IMR-90 (cell line): ENCODE results near the gene ARFIP1. TPM values are rescaled to one million over a fixed set of nuclear protein-coding genes. Genes with fewer than 3 reads are reported as not detected.

Experiments used
- ATAC-seq: fragments of 200-7000 bp; cut with Tn5 transposase; 2 replicates; pipeline ENCODE4 v1.9.1; 2020; ENCODE audit warnings: low read depth, mild to moderate bottlenecking, moderate library complexity
- BruUV-seq: library from RNA; stranded (reverse); fragments of 400-500 nt; replicated peaks from 2 replicates; lab custom pipeline; 2021; lab: Mats Ljungman, UMichigan
- CTCF ChIA-PET: fragments of 300-600 bp; formaldehyde crosslinking; extraction: SDS; loops from one replicate; lab custom pipeline; 2021; ENCODE audit warnings: antibody characterized with exemption; lab: Yijun Ruan, JAX
- POLR2A ChIA-PET: fragments of 300-600 bp; sonication (Branson Sonifier 250); formaldehyde crosslinking; loops from one replicate; lab custom pipeline; 2022; ENCODE audit warnings: antibody characterized with exemption; ENCODE audit not compliant: unreplicated experiment; lab: Charles Lee
- DNase-seq: peaks from one replicate; pipeline ENCODE4 v3.0.0; 2013
- H2AFZ ChIP-seq: replicated peaks from 2 replicates; pipeline ENCODE3; 2013; ENCODE audit warnings: low read length, mild to moderate bottlenecking; ENCODE audit not compliant: poor library complexity
- H2AK5ac ChIP-seq: 2 replicates; pipeline ENCODE4 v1.6.1; 2013; ENCODE audit warnings: low read depth, low read length, inconsistent platforms
- H2AK9ac ChIP-seq: replicated peaks from 2 replicates; pipeline ENCODE3; 2013; ENCODE audit warnings: mild to moderate bottlenecking, low read depth, low read length, moderate library complexity; ENCODE audit not compliant: poor library complexity
- H2BK120ac ChIP-seq: 2 replicates; pipeline ENCODE4 v1.6.1; 2013; ENCODE audit warnings: low read depth, low read length, inconsistent platforms
- H2BK15ac ChIP-seq: 3 replicates; pipeline ENCODE4 v1.6.1; 2013; ENCODE audit warnings: low read depth, low read length, inconsistent platforms
- H2BK20ac ChIP-seq: 2 replicates; pipeline ENCODE4 v1.6.1; 2013; ENCODE audit warnings: low read depth, mild to moderate bottlenecking, inconsistent platforms, low read length, moderate library complexity
- H2BK5ac ChIP-seq: 2 replicates; pipeline ENCODE4 v1.6.1; 2013; ENCODE audit warnings: mild to moderate bottlenecking, low read depth, low read length, inconsistent platforms; ENCODE audit not compliant: poor library complexity, severe bottlenecking
- H3K14ac ChIP-seq: replicated peaks from 2 replicates; pipeline ENCODE4 v1.6.1; 2013; ENCODE audit warnings: low read depth, low read length, inconsistent platforms
- H3K18ac ChIP-seq: 2 replicates; pipeline ENCODE4 v1.6.1; 2013; ENCODE audit warnings: low read depth, low read length, control low read depth
- H3K23ac ChIP-seq: 2 replicates; pipeline ENCODE4 v1.6.1; 2013; ENCODE audit warnings: low read depth, low read length, inconsistent platforms
- H3K27ac ChIP-seq: 2 replicates; pipeline ENCODE4 v1.5.1; 2013; ENCODE audit warnings: mild to moderate bottlenecking, control low read depth, low read length; ENCODE audit not compliant: insufficient read depth
- H3K27me3 ChIP-seq: 2 replicates; pipeline ENCODE4 v1.6.1; 2013; ENCODE audit warnings: low read length; ENCODE audit not compliant: control insufficient read depth, insufficient read depth
- H3K36me3 ChIP-seq: 2 replicates; pipeline ENCODE4 v1.6.1; 2013; ENCODE audit warnings: low read length, mixed read lengths; ENCODE audit not compliant: control insufficient read depth, insufficient read depth
- H3K4ac ChIP-seq: 2 replicates; pipeline ENCODE4 v1.6.1; 2013; ENCODE audit warnings: low read depth, low read length, inconsistent platforms
- H3K4me1 ChIP-seq: 2 replicates; pipeline ENCODE4 v1.6.1; 2013; ENCODE audit warnings: low read length, mixed read lengths; ENCODE audit not compliant: control insufficient read depth, insufficient read depth
- H3K4me2 ChIP-seq: 2 replicates; pipeline ENCODE4 v1.6.1; 2013; ENCODE audit warnings: low read depth, mild to moderate bottlenecking, control low read depth, low read length, moderate library complexity
- H3K4me3 ChIP-seq: 2 replicates; pipeline ENCODE4 v1.5.1; 2013; ENCODE audit warnings: low read depth, mild to moderate bottlenecking, control low read depth, low read length, moderate library complexity; ENCODE audit not compliant: insufficient read depth
- H3K56ac ChIP-seq: 2 replicates; pipeline ENCODE4 v1.6.1; 2013; ENCODE audit warnings: low read length, inconsistent platforms; ENCODE audit not compliant: insufficient read depth; ENCODE audit errors: extremely low read depth
- H3K79me1 ChIP-seq, 2 experiments: 2 replicates each; pipeline ENCODE4 v1.6.1; 2013; ENCODE audit warnings: low read length in 2 of 2, inconsistent platforms in 1 of 2, low read depth in 1 of 2
- H3K9ac ChIP-seq: 2 replicates; pipeline ENCODE4 v1.6.1; 2013; ENCODE audit warnings: low read depth, low read length, control low read depth
- H3K9me1 ChIP-seq: 2 replicates; pipeline ENCODE4 v1.6.1; 2013; ENCODE audit warnings: low read length, inconsistent platforms; ENCODE audit not compliant: insufficient read depth
- H3K9me3 ChIP-seq: 2 replicates; pipeline ENCODE4 v1.6.1; 2013; ENCODE audit warnings: low read length; ENCODE audit not compliant: control insufficient read depth, insufficient read depth
- H4K20me1 ChIP-seq: 2 replicates; pipeline ENCODE4 v1.6.1; 2013; ENCODE audit warnings: low read length, inconsistent platforms; ENCODE audit not compliant: insufficient read depth
- H4K5ac ChIP-seq: 2 replicates; pipeline ENCODE4 v1.6.1; 2013; ENCODE audit warnings: mild to moderate bottlenecking, low read depth, low read length, control low read depth
- H4K8ac ChIP-seq, 2 experiments: 2 replicates each; pipeline ENCODE4 v1.6.1; 2013; ENCODE audit warnings: low read depth in 2 of 2, low read length in 2 of 2, control low read depth in 1 of 2, inconsistent platforms in 1 of 2
- H4K91ac ChIP-seq: 2 replicates; pipeline ENCODE4 v1.6.1; 2013; ENCODE audit warnings: low read depth, low read length, inconsistent platforms; ENCODE audit not compliant: insufficient read depth
- BHLHE40 ChIP-seq: fragments of 150-350 bp; IDR thresholded peaks from 2 replicates; pipeline ENCODE4 v1.6.1; 2016; ENCODE audit warnings: mild to moderate bottlenecking, low read depth, low read length
- CEBPB ChIP-seq: IDR thresholded peaks from 2 replicates; pipeline ENCODE4 v1.6.1; 2012; ENCODE audit warnings: low read depth, low read length, improper control_type of control experiment
- CHD1 ChIP-seq: IDR thresholded peaks from 2 replicates; pipeline ENCODE4 v1.6.1; 2012; ENCODE audit warnings: low read depth, low read length, improper control_type of control experiment
- CTCF ChIP-seq: conservative IDR thresholded peaks from 2 replicates; pipeline ENCODE4 v1.5.1; 2012; ENCODE audit warnings: mild to moderate bottlenecking, low read depth, low read length, improper control_type of control experiment
- ELK1 ChIP-seq: fragments of 150-350 bp; IDR thresholded peaks from 2 replicates; pipeline ENCODE4 v1.6.1; 2016; ENCODE audit warnings: low read depth, mild to moderate bottlenecking, low read length, moderate library complexity, borderline replicate concordance
- FOS ChIP-seq: fragments of 150-350 bp; IDR thresholded peaks from 2 replicates; pipeline ENCODE4 v1.6.1; 2016; ENCODE audit warnings: low read depth, low read length
- MAFK ChIP-seq: IDR thresholded peaks from 2 replicates; pipeline ENCODE4 v1.6.1; 2012; ENCODE audit warnings: low read depth, low read length, improper control_type of control experiment
- MAZ ChIP-seq: IDR thresholded peaks from 2 replicates; pipeline ENCODE4 v1.6.1; 2012; ENCODE audit warnings: low read depth, mild to moderate bottlenecking, low read length, improper control_type of control experiment, moderate library complexity, borderline replicate concordance
- MXI1 ChIP-seq: IDR thresholded peaks from 2 replicates; pipeline ENCODE4 v1.6.1; 2012; ENCODE audit warnings: low read depth, mild to moderate bottlenecking, low read length, moderate library complexity, borderline replicate concordance
- NFE2L2 ChIP-seq: fragments of 150-350 bp; IDR thresholded peaks from 2 replicates; pipeline ENCODE4 v1.6.1; 2016; ENCODE audit warnings: low read depth, mild to moderate bottlenecking, low read length
- POLR2A ChIP-seq: IDR thresholded peaks from 2 replicates; pipeline ENCODE4 v1.6.1; 2012; ENCODE audit warnings: mild to moderate bottlenecking, low read depth, low read length
- RAD21 ChIP-seq: IDR thresholded peaks from 2 replicates; pipeline ENCODE4 v1.6.1; 2012; ENCODE audit warnings: low read length, improper control_type of control experiment
- RCOR1 ChIP-seq: IDR thresholded peaks from 2 replicates; pipeline ENCODE4 v1.6.1; 2012; ENCODE audit warnings: mild to moderate bottlenecking, low read length, improper control_type of control experiment; ENCODE audit not compliant: insufficient replicate concordance
- RFX5 ChIP-seq: IDR thresholded peaks from 2 replicates; pipeline ENCODE4 v1.8.0; 2012; ENCODE audit warnings: low read depth, mild to moderate bottlenecking, low read length, moderate library complexity
- SMC3 ChIP-seq: fragments of 150-350 bp; IDR thresholded peaks from 2 replicates; pipeline ENCODE4 v1.6.1; 2016; ENCODE audit warnings: low read depth, mild to moderate bottlenecking, antibody characterized with exemption, low read length, moderate library complexity
- USF2 ChIP-seq: fragments of 150-350 bp; IDR thresholded peaks from 2 replicates; pipeline ENCODE4 v1.6.1; 2017; ENCODE audit warnings: mild to moderate bottlenecking, antibody characterized with exemption, low read length, low read depth
- WGBS, 2 experiments: methylation state at CpG; one replicate each; pipeline versions ENCODE4 v1.1.5 to v1.1.7; 2013; ENCODE audit warnings: missing lambda C conversion rate in 2 of 2; ENCODE audit not compliant: insufficient read length in 1 of 2; ENCODE audit errors: extremely low coverage in 2 of 2; 5-methylcytosine and 5-hydroxymethylcytosine counted together
- dilution Hi-C: fragments of 300-500 bp; cut with HindIII; formaldehyde crosslinking; loops from one replicate; pipeline ENCODE4 v1.14.3; 2018; ENCODE audit warnings: low sequenced_read_pairs; ENCODE audit not compliant: unreplicated experiment
- in situ Hi-C: fragments of 300-500 bp; cut with MboI; formaldehyde crosslinking; loops from 3 replicates; pipeline ENCODE4 v1.14.3; 2019; ENCODE audit warnings: low sequenced_read_pairs, inconsistent platforms, mixed read lengths
- intact Hi-C: fragments of 100-400 bp; cut with micrococcal nuclease; formaldehyde crosslinking; loops from 2 replicates; pipeline ENCODE4 v1.10.0; 2022
- polyA plus RNA-seq, 3 experiments: library from polyadenylated mRNA; depleted of rRNA; stranded (reverse); fragments of >200 nt; gene quantifications; 2 replicates each; pipeline ENCODE4 v1.2.3, GENCODE V29; 2012; ENCODE audit warnings: low replicate concordance in 1 of 3
- total RNA-seq: library from RNA; depleted of rRNA; stranded (reverse); fragments of >200 nt; gene quantifications from 2 replicates; pipeline ENCODE4 v1.2.3, GENCODE V29; 2012

The ARFIP1 gene
- total and polyA plus RNA-seq, 2 of the 4 experiments (the other 2 are of a cell fraction): 12.7 to 30.5 TPM

GRCh38 chr4:152935143-152935542, 155.4 kb downstream of the ARFIP1 start:
- Histone ChIP-seq H3K56ac (no peak overlapping the region), H2AK5ac (no peak overlapping the region), H2BK20ac (no peak overlapping the region), H3K4me1 (no peaks in the 10 kb centered on the region; the same call in 1 of the 2 replicates), H3K18ac (no peak overlapping the region), H4K91ac (no peak overlapping the region), H4K5ac (no peak overlapping the region), H3K9me3 (peaks cover 2% of the 10 kb centered on the region; the same call in 1 of the 2 replicates), H3K27ac (no peak overlapping the region), H2AK9ac (no peak overlapping the region), H3K4me2 (no peak overlapping the region), H2BK120ac (no peak overlapping the region), H3K27me3 (peaks cover 59% of the 10 kb centered on the region), H3K36me3 (no peaks in the 10 kb centered on the region), H2BK5ac (no peak overlapping the region), H4K20me1 (no peaks in the 10 kb centered on the region), H3K23ac (no peak overlapping the region), H3K14ac (no peak overlapping the region), H2AFZ (no peak overlapping the region), H3K79me1 (no peaks in the 10 kb centered on the region), H3K9ac (no peak overlapping the region), H4K8ac (no peak overlapping the region), H3K4ac (no peak overlapping the region), H2BK15ac (no peak overlapping the region), H3K4me3 (no peak overlapping the region), H3K9me1 (no peaks in the 10 kb centered on the region)
- POLR2A ChIA-PET: no interaction called here
- in situ Hi-C loops (no loop called here), dilution Hi-C loops (no loop called here), intact Hi-C loops (loop anchor here (5.0 kb wide), 2 partner anchors 38 to 153 kb away; no protein-coding TSS in a partner anchor)
- 52% methylated on average over 5 of the region's 16 CpGs; no CpG with 5 or more reads in 1 of the 2 experiments for WGBS, 2 experiments
- DNase-seq (no peak), ATAC-seq (no peak)
- CTCF ChIA-PET: interaction anchor here (0.6 kb wide), 1 partner anchor 89 kb away, joined by 4 read pairs; no protein-coding TSS in a partner anchor
- TF ChIP-seq CHD1: no peak
- no peak for TF ChIP-seq FOS
- TF ChIP-seq RAD21: no peak
- no peak for TF ChIP-seq RCOR1
- TF ChIP-seq MAZ: no peak
- TF ChIP-seq CEBPB: no peak
- TF ChIP-seq RFX5: no peak
- no peak for TF ChIP-seq ELK1
- no peak for TF ChIP-seq SMC3
- TF ChIP-seq MAFK: no peak
- TF ChIP-seq POLR2A: no peak
- TF ChIP-seq BHLHE40: no peak
- no peak for TF ChIP-seq USF2
- TF ChIP-seq MXI1: no peak
- no peak for TF ChIP-seq CTCF
- TF ChIP-seq NFE2L2: no peak
- no TSS peak for BruUV-seq
